HG02759 (cell line): ENCODE data around the gene RAP1GAP2.
"Not testable (repeated sequence)": the region's sequence is repeated elsewhere in the genome, so short reads cannot be mapped to it uniquely, and the experiment has no call there.

Experiments
- ATAC-seq: cut with Tn5 transposase; IDR thresholded peaks from one replicate; pipeline ENCODE4 v1.9.1; 2021; ENCODE audit warnings: mild to moderate bottlenecking, moderate library complexity; ENCODE audit not compliant: unreplicated experiment

RAP1GAP2 gene

GRCh38 chr17:2796164-2797125, at the start of gene RAP1GAP2:
Gene RAP1GAP2, plus strand, starts transcription at chr17:2796438. Its CDS starts 90 bp downstream, at chr17:2796528.
- no peak for ATAC-seq

GRCh38 chr17:2749058-2749783, 47.0 kb upstream of the RAP1GAP2 start, which contains the start of gene CCDC92B:
Gene CCDC92B, minus strand, starts transcription at chr17:2749652. Its CDS starts 14,507 bp downstream, at chr17:2735145.
- ATAC-seq: no peak

- ATAC-seq: no peak
Observed at GRCh38 chr17:2749784-2750181, 46.5 kb upstream of the RAP1GAP2 start.

- ATAC-seq: no peak
Observed at GRCh38 chr17:2750721-2751120, 45.5 kb upstream of the RAP1GAP2 start.

- no peak for ATAC-seq
Observed at GRCh38 chr17:2751491-2751890, 44.7 kb upstream of the RAP1GAP2 start.

- no peak for ATAC-seq
Observed at GRCh38 chr17:2755891-2756724, 40.1 kb upstream of the RAP1GAP2 start.

GRCh38 chr17:2758870-2759269, 37.4 kb upstream of the RAP1GAP2 start:
- no peak for ATAC-seq

GRCh38 chr17:2770129-2770528, 26.1 kb upstream of the RAP1GAP2 start:
- ATAC-seq: no peak

- no peak for ATAC-seq
Observed at GRCh38 chr17:2775206-2775605, 21.0 kb upstream of the RAP1GAP2 start.

GRCh38 chr17:2776589-2777241, 19.5 kb upstream of the RAP1GAP2 start:
- ATAC-seq: no peak

- no peak for ATAC-seq
Observed at GRCh38 chr17:2777242-2777867, 18.9 kb upstream of the RAP1GAP2 start.

GRCh38 chr17:2778489-2778888, 17.7 kb upstream of the RAP1GAP2 start:
- no peak for ATAC-seq

GRCh38 chr17:2779545-2779944, 16.7 kb upstream of the RAP1GAP2 start:
- ATAC-seq: no peak

GRCh38 chr17:2780256-2780655, 16.0 kb upstream of the RAP1GAP2 start:
- ATAC-seq: no peak

- ATAC-seq: no peak
Observed at GRCh38 chr17:2780931-2781454, 15.2 kb upstream of the RAP1GAP2 start.

- not testable (repeated sequence) for ATAC-seq
Observed at GRCh38 chr17:2781598-2781997, 14.6 kb upstream of the RAP1GAP2 start.

- no peak for ATAC-seq
Observed at GRCh38 chr17:2782055-2782454, 14.2 kb upstream of the RAP1GAP2 start.

GRCh38 chr17:2783310-2784030, 12.8 kb upstream of the RAP1GAP2 start:
- ATAC-seq: no peak

- ATAC-seq: no peak
Observed at GRCh38 chr17:2784864-2785263, 11.4 kb upstream of the RAP1GAP2 start.
